Vagina (tissue), 2 donors: ENCODE data around the gene DOCK2. TPM values are rescaled to one million over a fixed set of nuclear protein-coding genes. Genes with fewer than 3 reads are reported as not detected.

ENCODE experiments used
- DNase-seq, 2 donors: peaks; one replicate each; pipeline ENCODE4 v3.0.0-alpha.2; 2017; ENCODE audit errors: extremely low spot score in 2 of 2
- H3K27ac ChIP-seq: fragments of 200-600 bp; sonication (generic); one replicate; pipeline ENCODE4 v1.5.1; 2019
- H3K27me3 ChIP-seq: fragments of 200-600 bp; sonication (generic); one replicate; pipeline ENCODE4 v1.5.1; 2019
- H3K36me3 ChIP-seq, 2 donors: fragments of 200-600 bp; sonication (generic); one replicate each; pipeline ENCODE4 v1.5.1; 2017 to 2019
- H3K4me1 ChIP-seq: fragments of 200-600 bp; sonication (generic); one replicate; pipeline ENCODE4 v1.5.1; 2019
- H3K4me3 ChIP-seq, 2 donors: fragments of 200-600 bp; sonication (generic); 1 replicate in 1 of 2; 2 replicates in 1 of 2; pipeline ENCODE4 v1.5.1; 2016 to 2019
- H3K9me3 ChIP-seq: fragments of 200-600 bp; sonication (generic); one replicate; pipeline ENCODE4 v1.5.1; 2019
- POLR2A ChIP-seq, 2 donors: fragments of 450-650 bp; IDR thresholded peaks; one replicate each; pipeline ENCODE4 v1.6.1; 2017; ENCODE audit warnings: antibody characterized with exemption in 2 of 2, mild to moderate bottlenecking in 2 of 2, moderate library complexity in 2 of 2
- POLR2AphosphoS5 ChIP-seq, 2 donors: sonication (generic); formaldehyde crosslinking; IDR thresholded peaks; one replicate each; pipeline ENCODE4 v1.9.0; 2017; ENCODE audit warnings: antibody characterized with exemption in 2 of 2, mild to moderate bottlenecking in 2 of 2, low read depth in 1 of 2; ENCODE audit not compliant: insufficient read depth in 1 of 2
- intact Hi-C: fragments of 100-400 bp; cut with DNase I; formaldehyde crosslinking; loops from one replicate; pipeline ENCODE4 v1.15.1; 2023
- microRNA counts, 2 donors: library from miRNA; unstranded; fragments of <30 nt; microRNA quantifications; one replicate each; lab custom pipeline; 2016 to 2017
- microRNA-seq: library from miRNA; unstranded; fragments of <30 nt; microRNA quantifications from one replicate; pipeline ENCODE4, GENCODE V29; 2017; ENCODE audit warnings: borderline number of aligned reads, borderline replicate concordance
- small RNA-seq: library from RNA; depleted of rRNA; stranded (forward); fragments of <200 nt; gene quantifications from one replicate; pipeline ENCODE3, GENCODE V24; 2016
- total RNA-seq: library from RNA; depleted of rRNA; stranded (reverse); fragments of >200 nt; gene quantifications from one replicate; pipeline ENCODE4 v1.2.3, GENCODE V29; 2016

Gene DOCK2
- total RNA-seq, 1 donor from 2014 or later = 18.2 TPM

DNA sequence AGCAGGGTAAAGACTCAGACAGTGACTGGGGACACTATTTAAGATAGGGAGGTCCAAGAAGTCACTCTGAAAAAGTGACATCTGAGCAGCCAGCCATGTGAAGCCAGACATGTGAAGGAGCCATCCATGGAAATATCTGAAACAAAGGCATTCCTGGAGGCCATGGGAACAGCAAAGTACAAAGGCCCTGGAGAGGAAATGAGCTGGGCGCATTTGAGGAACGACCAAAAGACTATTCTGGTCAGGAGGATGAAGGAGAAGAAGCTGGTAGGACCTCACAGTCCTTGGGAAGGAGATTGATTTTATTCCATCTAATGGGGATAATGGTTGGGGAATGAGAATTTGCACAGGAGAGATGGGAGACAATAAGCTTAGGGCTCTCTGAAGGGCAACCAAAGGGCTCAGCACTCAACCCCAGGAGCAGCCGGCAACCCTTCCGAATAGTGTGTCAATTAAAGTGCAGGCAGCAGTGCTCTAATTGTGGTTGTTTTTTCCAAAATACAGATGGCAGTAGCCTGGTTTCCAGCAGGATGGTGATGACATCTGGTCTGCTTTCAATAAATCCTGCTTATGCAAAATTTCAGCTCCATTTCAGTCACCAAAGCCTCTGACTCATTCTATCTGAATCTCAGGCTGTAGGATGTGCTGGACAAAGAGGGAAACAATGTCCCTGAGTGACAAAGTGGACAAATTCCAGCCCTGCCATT lies 495.3 kb downstream of the DOCK2 start:
- Histone ChIP-seq H3K36me3 (no peaks in the 10 kb centered on the region), H3K27ac (no peak overlapping the region), H3K27me3 (no peaks in the 10 kb centered on the region), H3K4me3 (no peak overlapping the region), H3K9me3 (no peaks in the 10 kb centered on the region), H3K4me1 (no peaks in the 10 kb centered on the region)
- TF ChIP-seq POLR2A (IDR thresholded peaks at IDR 0.05) (no peak), POLR2AphosphoS5 (IDR thresholded peaks at IDR 0.05; ENCODE audit: insufficient read depth in 1 of 2, low read depth in 1 of 2) (no peak)
- DNase-seq = peak in 1 of 2 donors; percentile 49
- intact Hi-C loops = no loop called here

MicroRNAs encoded within 50 kb of the gene (microRNA counts, 767-probe panel; counts per million panel counts)
- microRNA hsa-miR-378e (lab: Ali Mortazavi, UCI) = 5,103 to 5,794 counts per million in 2 donors

Small RNAs within 50 kb of the gene (microRNA-seq; reads per million reads assigned to microRNA genes)
- not detected for gene MIR378E

Small RNAs within 50 kb of the gene (small RNA-seq; reads per million reads assigned to genes)
- gene MIR378E = not detected

Other genes with a start within 250 kb of the DOCK2 start
- gene SPDL1, start 53.5 kb upstream of the DOCK2 start, total RNA-seq = 13.3 TPM